ENCODE results near the gene EIF4G3.

The EIF4G3 gene

DNA sequence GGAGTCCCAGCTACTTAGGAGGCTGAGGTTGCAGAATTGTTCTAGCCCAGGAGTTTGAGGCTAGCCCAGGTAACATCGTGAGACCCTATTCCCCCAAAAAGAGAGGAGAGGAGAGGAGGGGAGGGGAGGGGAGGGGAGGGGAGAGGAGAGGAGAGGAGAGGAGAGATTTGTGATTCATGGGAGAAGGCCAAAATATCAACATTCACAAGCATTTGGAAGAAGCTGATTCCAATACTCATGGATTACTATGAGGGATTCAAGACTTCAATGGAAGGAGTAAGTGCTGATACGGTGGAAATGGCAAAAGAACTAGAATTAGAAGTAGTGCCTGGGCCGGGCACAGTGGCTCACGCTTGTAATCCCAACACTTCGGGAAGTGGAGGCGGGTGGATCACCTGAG is 187.8 kb downstream of the EIF4G3 start:
- DNase-seq (ENCODE audit: low spot score), result no peak

DNA sequence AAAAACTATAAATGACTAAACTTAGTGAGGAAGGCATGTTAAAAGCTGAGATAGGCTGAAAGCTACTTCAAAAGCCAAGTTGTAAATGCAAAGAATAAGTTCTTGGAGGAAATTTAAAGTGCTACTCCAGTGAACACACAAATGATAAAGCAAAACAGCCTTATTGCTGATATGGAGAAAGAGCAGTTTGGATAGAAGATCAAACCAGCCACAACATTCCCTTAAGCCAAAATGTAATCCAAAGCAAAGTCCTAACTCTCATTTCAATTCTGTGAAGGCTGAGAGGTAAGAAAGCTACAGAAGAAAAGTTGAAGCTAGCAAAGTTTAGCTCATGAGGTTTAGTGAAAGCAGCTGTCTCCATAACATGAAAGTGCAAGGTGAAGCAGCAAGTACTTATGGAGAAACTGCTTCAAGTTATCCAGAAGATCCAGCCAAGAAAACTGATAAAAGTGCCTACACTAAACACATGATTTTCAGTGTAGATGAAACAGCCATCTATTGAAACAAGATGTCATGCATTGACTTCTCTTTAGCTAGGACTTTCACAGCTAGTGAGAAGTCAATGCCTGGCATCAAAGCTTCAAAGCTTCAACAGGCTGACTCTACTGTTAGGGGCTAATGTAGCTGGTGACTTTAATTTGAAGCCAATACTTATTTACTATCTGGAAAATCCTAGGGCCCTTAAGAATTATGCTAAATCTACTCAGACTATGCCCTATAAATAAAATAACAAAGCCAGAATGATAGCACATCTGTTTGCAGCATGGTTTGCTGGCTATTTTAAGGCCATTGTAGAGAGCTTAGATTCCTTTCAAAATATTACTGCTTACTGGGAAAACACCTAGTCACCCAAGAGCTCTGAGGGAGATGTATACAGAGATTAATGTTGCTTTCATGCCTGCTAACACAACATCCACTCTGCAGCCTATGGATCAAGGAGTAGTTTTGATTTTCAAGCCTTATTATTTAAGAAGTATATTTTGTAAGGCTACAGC is 188.6 kb downstream of the EIF4G3 start:
- DNase-seq (ENCODE audit: low spot score), result no peak

DNA sequence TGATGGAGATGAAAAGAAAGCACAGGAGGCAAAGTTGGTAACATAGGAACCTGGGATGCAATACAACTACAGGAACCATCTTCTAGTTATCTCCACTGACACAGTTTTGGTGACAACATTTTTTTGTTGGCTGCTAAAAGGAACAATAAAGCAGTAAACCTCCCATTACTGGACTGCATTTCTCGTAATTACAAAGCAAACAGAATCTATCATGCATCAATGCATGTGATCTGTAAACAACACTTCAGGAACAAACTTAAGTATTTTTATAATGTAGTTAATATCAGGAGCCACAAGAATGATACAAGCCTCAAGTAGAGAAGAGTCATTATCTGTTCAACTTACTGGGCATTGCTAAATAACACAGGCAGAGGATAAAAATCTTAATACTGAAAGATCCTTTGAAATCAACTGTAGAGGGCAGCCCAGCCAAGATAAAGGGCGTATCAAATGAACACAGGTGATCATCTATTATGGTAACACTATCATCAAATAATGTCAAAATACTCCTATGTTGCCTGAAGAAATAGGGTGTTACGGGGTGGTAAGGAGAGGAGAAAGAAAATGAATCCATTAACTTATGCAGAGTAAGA is 193.3 kb downstream of the EIF4G3 start:
- DNase-seq (ENCODE audit: low spot score), result no peak

DNA sequence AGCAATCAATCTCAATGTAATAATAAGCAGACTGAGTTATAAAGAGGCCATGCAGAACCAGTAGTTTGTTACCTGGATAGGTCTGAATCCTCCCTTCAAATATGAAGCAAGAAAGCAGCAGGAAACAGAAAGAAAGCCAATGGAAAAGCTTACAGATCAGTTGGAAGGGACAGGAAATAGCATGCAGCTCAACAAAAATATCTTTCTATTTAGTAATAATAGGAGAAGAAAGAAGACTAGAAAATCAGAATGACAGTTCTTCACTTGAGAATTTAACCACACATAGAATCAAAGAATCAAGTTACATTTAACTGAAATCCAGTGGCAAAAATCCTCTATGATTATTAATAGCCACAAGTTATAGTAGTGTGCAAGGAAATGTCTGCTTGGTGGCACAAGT is 194.4 kb downstream of the EIF4G3 start:
- no peak for DNase-seq (ENCODE audit: low spot score)

DNA sequence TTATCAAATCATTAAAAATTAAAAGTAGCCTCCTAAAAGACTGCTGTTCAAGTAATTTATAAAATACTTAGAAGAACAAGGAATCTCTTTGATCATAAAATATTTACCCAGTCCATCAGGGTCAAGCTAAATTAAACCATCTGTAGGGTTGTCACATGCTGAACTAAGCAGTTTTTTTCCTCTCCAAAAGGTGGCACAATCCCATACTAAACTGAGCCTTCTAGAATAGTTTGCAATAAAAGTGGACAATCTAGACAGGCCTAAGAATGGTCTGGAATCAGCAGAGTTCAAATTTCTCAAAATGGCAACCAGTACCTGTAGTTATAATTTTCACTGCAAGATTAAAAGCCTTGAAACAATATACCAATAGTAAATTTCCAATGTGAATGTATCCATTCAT is 194.8 kb downstream of the EIF4G3 start:
- DNase-seq (ENCODE audit: low spot score), result peak; percentile 13

DNA sequence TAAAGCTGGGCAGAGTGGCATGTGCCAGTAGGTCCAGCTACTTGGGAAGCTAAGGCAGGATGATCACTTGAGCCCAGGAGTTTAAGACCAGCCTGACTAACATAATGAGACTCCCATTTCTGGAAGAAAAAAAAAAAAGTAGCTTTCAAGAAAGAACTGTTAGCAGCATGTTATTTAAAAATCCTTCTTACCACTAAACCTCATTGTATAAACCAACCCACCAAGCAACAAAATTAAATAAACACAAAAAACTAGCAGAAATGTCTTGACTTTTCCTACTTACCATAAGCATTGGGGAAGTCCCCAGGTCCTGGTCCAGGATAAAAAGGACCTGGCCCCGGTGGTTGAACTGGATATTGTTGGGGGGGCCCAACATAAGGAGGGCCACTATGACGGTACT is 196.6 kb downstream of the EIF4G3 start:
- DNase-seq (ENCODE audit: low spot score), result no peak

DNA sequence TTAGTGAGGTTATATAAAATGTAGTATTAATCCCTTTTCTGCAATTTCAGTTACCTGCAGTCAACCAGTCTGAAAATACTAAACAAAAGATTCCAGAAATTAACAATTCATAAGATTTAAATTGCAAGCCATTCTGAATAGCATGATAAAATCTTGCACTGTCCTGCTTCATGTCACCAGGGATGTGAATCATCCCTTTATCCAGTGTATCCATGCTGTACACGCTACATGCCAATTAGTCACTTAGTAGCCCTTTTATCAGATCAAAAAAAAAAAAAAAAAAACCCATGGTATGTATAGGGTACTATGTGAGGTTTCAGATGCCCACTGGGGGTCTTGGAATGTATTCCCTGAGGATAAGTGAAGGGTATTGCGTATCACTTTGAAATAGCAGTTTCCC is 198.3 kb downstream of the EIF4G3 start:
- no peak for DNase-seq (ENCODE audit: low spot score)

DNA sequence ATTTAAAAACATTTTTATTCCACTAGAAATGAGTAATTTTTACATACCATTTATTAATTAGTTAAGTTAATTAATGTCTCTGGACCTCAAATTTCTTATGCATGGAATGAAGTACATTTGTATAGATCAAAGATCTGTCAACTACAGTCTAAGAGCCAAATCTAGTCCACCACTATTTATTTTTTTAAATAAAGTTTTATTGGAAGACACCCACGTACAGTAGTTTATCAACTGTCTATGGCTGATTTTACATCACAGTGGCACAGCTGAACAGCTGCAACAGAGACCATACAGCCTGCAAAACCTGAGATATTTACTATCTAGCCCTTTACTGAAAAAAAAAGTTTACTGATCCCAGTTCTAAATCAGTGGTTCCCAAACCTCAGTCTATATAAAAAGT is 201.0 kb downstream of the EIF4G3 start:
- DNase-seq (ENCODE audit: low spot score), result no peak

DNA sequence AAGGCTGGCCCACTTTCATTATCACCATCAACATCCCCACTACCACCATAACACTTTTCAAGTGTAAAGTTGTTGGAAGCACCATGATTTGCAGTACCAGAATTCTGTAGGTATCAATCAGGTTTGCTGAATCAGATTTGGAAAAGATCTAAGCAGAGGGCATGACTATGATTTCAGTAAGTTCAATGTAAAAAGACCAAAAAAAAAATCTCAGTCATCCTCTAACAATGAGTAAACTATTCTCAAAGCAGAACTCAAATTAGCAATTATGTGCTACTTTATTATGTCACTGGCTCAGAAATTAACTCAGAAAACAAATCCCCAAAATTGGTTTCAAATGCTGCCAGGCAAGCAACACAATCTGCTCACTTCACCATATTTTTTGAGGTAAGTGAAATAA is 201.7 kb downstream of the EIF4G3 start:
- no peak for DNase-seq (ENCODE audit: low spot score)

DNA sequence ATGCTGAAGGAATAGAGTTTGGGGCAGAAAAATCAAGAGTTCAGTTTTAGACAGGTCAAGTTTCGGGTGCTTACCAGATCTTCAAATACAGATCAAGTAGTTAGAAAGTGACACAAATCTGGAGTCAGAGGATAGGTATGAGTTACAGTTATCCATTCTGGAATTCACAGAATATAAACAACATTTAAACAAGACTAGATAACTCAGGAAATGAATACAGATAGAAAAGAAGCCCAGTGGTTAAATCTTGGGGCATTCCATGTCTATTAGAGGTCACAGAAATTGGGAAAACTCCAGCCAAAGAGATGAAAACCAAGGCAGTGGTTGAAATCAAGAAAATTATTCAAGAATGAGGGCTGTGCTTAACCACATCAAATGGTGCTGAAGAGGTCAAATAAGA is 202.6 kb downstream of the EIF4G3 start:
- DNase-seq (ENCODE audit: low spot score), result peak; percentile 9

DNA sequence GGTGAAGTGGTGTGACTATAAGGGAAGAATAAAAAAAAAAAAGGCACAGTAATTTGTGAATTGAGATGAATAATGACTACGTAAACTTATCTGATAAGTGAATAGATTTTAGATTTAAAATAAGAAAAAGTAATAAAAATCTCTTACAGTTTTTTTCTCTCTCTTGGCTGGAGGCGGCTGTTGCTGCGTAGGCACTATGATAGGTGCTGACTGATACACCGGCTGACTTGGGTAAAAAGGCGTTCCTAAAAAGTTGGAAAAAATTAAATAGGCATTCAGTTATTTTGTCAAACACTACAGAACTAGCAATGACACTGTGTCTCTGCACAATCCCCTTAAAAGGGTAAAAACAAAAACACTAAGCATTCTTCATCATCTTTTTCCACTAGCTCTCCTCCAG is 203.8 kb downstream of the EIF4G3 start:
- no peak for DNase-seq (ENCODE audit: low spot score)

DNA sequence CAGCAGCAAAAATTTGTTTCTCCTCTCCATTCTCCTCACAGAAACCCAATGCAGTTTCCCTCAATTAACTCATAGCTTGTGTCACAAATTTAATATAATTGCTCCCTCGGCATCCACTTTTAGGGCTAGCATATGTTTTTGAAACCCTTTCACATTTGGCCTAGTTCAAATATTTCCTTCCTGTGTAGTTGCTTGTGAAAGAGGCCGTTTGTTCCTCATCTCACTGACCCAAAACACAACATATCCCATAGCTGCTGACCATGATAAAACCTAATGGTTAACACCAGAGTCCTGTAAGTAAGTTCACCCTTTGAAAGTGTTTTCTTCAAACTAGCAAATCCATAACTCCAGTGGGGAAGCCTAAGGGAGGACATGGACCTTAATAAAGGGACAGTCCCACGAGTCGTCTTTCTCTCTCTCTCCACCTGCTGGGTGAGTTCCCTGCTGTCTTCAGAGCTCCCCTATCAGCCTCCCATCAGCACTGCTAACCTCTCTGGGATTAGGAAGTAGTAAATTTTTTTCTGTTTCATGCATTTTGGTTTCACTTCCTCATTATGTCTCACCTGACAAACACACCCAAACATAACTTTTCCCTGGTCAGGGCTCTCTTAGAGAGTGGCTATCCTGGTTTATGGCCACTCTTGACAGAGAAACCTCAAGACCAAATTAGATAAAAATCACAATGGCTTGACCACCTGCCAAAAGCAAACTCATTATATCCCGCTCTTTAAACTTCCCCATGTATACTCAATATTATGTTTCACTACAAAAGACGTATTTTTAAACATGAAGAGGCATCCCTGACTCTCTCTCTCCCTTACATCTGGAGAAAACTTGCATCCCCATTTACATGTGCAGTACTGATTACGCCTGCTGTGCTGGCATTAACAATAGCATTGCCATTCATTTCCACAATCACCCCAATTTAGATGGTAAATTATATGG is 211.9 kb downstream of the EIF4G3 start:
- DNase-seq (ENCODE audit: low spot score), result peak; percentile 51

DNA sequence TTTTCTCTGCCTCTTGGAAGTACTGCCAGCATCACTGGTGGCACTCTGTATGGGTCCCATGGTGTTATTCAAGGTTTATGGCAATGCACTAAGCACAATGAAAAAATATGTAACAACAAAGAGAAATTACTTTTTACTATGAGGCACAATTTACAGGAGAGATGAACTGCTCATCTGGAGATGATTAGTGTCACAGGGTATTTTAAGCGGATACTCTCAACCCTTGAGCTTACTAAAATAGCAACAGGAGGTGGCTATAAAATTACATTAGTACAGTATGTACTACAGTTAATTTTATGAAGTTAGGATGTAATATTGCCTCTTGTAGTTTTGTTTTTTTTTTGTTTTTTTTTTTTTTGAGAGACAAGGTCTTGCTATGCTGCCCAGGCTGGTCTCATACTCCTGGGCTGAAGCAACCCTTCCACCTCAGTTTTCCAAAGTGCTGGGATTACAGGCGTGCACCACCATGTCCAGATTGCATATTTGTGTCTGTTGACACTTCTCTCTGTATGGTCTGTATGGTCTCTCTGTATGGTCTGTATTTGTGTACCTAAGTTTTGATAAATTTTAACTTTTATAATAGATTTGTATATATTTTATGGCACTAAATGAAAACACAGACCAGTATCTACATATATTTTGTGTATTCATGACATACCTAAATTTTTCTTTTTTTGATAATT is 214.0 kb downstream of the EIF4G3 start:
- DNase-seq (ENCODE audit: low spot score), result no peak

DNA sequence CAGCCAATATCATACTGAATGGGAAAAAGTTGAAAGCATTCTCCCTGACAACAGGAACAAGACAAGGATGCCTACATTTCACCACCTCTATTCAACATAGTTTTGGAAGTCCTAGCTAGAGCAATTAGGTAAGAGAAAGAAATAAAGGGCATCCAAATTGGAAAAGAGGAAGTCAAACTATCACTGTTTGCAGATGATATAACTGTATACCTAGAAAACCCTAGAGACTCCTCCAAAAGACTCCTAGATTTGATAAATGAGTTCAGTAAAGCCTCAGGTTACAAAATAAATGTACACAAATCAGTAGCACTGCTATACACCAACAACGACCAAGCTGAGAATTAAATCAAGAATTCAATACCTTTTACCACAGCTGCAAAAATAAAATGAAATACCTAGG is 218.3 kb downstream of the EIF4G3 start:
- DNase-seq (ENCODE audit: low spot score), result no peak

DNA sequence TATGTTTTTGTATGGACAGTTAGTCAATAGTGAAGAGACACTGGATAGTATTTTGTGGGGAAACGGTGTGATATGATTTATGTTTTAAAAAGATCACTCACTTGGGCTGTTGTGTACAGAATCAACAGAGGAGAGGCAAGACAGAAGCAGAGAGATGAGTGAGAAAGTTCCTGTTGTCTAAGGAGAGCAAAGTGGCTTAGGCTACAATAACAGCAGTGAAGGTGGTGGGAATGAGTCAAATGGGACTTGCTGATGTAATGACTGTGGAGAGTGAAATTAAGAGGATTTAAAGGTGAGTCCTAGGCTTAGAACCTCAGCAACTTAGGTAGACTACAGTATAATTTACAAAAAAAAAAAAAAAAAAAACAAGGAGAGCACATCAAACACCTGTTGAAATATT is 220.4 kb downstream of the EIF4G3 start:
- DNase-seq (ENCODE audit: low spot score), result peak; percentile 4

DNA sequence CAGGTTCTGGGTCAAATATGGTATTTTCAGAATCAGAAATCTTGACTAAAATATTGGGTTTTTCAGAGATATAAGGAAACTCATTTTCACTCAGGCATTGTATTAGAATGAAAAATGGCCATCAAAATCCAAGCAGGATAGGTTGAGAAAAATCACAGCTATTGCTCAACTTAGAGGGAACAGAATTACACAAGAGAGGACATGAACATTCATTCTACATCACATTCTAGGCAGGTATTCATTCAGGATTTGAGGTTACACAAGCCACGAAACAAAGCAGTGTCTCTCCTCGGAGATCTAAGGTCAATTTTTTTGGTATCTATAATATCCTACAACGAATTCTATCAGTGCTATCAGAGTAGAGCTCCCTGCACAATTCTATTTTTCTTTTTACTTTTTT is 226.0 kb downstream of the EIF4G3 start:
- DNase-seq (ENCODE audit: low spot score), result no peak

DNA sequence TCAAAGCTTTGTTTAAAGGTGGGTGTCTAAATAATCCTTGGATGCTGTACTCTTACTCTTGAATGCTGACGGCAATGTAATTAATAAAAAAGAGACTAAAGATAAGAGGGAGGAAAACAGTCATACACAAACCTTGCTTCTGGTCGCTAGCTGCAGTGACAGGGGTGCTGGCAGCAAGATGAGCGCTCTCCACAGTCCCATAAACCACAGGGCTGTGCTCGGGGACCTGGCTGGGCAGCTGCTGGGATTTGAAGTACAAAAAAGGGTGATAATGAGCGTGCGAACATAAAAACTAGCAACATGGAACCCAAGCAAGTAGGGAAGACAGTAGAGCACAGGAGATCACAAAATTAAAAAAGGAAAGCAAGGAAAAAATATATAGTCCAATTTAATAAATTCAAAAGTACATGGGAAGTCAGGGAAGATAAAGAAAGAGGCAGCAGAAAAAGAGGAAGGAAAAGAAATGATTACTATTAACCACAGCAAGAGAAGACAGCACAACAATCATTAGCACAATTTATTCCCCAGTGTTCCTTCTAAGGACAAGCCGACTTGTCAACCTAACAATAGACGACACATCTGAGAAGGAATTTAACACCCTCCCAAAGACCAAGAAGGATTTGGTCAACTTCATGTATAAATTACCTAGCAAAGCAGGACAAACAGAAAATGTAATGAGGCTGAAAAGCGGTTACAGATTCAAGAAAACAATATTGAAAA is 226.7 kb downstream of the EIF4G3 start:
- no peak for DNase-seq (ENCODE audit: low spot score)

DNA sequence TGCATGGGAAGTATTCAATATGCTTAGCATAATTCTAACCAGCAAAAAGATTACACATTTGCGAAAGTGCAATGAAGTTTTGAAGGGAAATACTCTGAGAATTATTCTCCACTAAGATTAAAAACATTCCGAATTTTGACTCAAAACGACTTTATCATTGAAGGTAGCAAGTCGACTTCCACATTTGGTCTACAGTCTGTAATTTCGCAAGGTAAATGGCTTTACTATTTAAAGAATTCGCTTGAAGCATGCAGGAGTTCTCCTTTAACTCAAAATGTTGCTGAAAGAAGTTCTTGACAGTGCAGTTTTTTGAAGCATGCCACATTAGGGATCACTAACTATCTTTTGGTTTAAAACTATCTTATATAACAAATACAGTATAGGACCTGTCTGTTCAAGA is 228.6 kb downstream of the EIF4G3 start:
- DNase-seq (ENCODE audit: low spot score), result no peak

DNA sequence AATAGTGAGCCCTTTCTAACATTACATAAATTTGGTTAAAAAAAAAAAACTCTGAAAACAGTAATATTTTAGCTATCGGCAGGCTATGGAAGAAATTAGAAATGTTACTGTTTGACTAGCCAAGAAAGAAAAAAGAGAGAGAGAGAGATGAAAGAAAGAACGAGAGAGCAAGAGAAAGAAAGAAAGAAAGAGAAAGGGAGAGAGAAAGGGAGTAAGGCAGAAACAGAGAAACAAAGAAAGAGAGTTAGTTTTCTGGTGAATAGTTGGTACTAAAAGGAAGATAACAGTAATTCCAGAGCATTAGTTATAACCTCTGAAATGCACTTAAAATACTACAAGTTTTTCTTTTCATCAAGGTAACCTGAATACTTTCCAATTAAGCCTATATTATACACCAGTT is 229.3 kb downstream of the EIF4G3 start:
- no peak for DNase-seq (ENCODE audit: low spot score)

DNA sequence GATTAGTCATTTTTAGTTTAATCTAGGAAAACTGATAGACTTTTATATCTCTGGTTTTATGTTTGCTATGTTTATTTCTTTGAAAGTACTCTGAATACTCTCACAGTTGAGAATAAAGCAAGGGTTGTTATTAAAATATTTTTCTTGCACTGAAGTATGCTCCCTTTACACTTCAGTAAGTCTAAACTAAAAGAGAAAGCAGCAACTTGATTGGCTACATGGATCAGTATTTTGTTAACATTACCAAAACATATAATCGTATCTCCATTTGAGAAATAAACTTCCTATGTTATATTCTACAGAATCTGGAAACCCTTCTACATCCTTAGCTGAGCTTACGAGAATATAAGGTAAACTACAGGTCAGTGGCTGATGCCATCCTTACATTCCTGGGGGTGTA is 240.1 kb downstream of the EIF4G3 start:
- no peak for DNase-seq (ENCODE audit: low spot score)

DNA sequence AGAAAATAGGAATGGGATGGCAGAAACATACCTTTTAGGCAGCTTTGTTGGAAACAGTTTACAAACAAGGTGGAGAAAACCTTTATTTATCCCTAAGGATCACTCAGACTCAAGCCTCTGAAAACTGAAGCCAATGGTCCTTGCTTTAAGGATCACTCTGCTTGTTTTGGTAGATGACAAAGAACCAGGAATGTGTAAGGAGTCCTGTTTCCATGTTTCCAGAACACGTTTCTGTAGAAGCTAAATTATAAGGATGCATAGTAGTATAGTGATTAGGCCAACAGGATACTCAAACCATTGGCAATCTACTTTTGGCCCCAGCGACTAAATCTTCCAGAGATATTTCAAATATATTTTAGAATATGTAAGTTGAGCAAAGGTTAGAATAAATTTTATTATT is 240.5 kb downstream of the EIF4G3 start:
- DNase-seq (ENCODE audit: low spot score), result no peak

All from kidney tubule cell (primary cell).